HepG2 (cell line): ENCODE data around the gene IGF2.

Source experiments
- CHD2 ChIP-seq: IDR thresholded peaks from 2 replicates; pipeline ENCODE4 v1.6.1; 2011; ENCODE audit warnings: low read depth, low read length, improper control_type of control experiment
- ZSCAN21 ChIP-seq: sonication (generic); formaldehyde crosslinking; IDR thresholded peaks from 2 replicates; pipeline ENCODE4 v1.8.0; 2022; ENCODE audit warnings: mild to moderate bottlenecking, missing genetic modification reagents, moderate library complexity, borderline replicate concordance

- TF ChIP-seq ZSCAN21 (CRISPR knock-in tag) (no peak), CHD2 (no peak)
Observed at GRCh38 chr11:2097998-2098690, 41.0 kb downstream of the IGF2 start.
